ENCODE results near the gene RBMS1. TPM values are rescaled to one million over a fixed set of nuclear protein-coding genes. Genes with fewer than 3 reads are reported as not detected.
A peak's percentile ranks its signal among the peaks of the same experiment; 100 is the strongest.

Gene RBMS1, protein sequence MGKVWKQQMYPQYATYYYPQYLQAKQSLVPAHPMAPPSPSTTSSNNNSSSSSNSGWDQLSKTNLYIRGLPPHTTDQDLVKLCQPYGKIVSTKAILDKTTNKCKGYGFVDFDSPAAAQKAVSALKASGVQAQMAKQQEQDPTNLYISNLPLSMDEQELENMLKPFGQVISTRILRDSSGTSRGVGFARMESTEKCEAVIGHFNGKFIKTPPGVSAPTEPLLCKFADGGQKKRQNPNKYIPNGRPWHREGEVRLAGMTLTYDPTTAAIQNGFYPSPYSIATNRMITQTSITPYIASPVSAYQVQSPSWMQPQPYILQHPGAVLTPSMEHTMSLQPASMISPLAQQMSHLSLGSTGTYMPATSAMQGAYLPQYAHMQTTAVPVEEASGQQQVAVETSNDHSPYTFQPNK
- total RNA-seq, result 51.1 TPM

DNA sequence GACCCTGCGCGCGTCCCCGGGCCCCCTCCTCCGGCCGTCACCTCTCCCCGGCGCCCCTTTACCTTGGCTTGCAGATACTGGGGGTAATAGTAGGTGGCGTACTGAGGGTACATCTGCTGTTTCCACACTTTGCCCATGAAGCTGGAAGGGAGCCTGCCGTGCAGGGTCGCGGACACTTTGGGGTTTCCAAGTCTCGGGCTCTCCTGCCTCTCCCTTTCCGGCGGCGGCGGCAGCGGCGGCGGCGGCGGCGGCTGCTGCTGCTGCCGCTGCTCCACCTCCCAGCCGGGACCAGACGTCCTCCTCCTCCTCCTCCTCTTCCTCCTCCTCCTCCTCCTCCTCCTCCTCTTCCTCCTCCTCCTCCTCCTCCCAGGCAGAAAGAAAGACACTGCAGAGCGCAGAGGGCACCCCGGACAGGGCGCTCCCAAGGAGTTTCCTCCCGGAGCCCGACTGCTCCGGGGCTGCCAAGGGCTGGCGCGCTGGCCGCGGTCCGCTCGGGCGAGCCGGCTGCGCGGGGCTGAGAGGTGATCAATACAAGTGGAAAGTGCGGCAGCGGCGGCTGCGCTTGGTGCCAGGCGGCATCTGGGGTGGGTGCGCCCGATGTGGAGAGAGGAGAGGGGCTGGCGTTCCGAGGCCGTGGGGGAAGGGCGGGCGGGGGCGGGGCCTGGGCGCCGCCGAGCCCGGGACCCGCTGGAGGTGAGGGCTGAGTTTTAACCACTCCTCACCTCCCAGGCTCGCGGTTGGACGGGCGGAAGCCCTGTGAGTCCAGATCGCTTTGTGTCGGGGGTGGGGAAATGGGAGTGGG is at the start of gene RBMS1:
Gene RBMS1 (minus strand): TSS at position 581 of the 802 bp plus-strand sequence. CDS start 444 bp downstream, at position 137.
- H3K36me3 ChIP-seq, result no peaks in the 10 kb centered on the region
- H3K4me3 ChIP-seq, result peak within 1 kb of the TSS; percentile 87 to 93
- H3K4me1 ChIP-seq, result peaks cover 8 to 11% of the 10 kb centered on the region in 2 donors
- no peaks in the 10 kb centered on the region for H3K9me3 ChIP-seq
- peak in 1 of 2 donors; percentile 77 for DNase-seq (ENCODE audit: low spot score in 2 of 2)
- H3K27me3 ChIP-seq, result no peaks in the 10 kb centered on the region
- intact Hi-C loops (cut with DNase I), result loop anchor here (5.0 to 10.0 kb wide), 7 partner anchors 66 to 879 kb away; partner anchors contain the start of gene BAZ2B
- peak within 1 kb of the TSS; percentile 94 to 96 for H3K27ac ChIP-seq
- TF ChIP-seq, protein P1, sequence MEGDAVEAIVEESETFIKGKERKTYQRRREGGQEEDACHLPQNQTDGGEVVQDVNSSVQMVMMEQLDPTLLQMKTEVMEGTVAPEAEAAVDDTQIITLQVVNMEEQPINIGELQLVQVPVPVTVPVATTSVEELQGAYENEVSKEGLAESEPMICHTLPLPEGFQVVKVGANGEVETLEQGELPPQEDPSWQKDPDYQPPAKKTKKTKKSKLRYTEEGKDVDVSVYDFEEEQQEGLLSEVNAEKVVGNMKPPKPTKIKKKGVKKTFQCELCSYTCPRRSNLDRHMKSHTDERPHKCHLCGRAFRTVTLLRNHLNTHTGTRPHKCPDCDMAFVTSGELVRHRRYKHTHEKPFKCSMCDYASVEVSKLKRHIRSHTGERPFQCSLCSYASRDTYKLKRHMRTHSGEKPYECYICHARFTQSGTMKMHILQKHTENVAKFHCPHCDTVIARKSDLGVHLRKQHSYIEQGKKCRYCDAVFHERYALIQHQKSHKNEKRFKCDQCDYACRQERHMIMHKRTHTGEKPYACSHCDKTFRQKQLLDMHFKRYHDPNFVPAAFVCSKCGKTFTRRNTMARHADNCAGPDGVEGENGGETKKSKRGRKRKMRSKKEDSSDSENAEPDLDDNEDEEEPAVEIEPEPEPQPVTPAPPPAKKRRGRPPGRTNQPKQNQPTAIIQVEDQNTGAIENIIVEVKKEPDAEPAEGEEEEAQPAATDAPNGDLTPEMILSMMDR (IDR thresholded peaks at IDR 0.05), result no peak

DNA sequence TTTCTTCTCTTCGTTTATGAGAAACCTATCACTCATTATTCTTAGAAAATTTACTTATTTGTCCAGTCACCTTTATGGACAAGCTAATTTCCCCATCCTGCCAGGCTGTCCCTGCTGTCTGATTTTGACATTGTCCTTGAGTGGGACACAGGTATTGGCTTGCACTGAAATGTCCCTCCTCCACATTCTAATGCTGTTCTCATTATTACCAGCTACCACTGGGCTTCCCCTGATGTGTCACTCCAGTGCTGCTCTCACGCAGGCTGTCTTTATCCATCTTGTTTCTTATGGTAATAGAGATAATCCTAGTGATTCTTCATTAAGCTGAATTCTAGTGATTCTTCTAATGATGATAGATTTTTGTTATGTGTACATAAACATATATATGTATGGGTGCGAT is 48.1 kb upstream of the RBMS1 start:
- Histone ChIP-seq H3K4me1 (no peaks in the 10 kb centered on the region), H3K27me3 (no peaks in the 10 kb centered on the region), H3K9me3 (no peaks in the 10 kb centered on the region), H3K36me3 (no peaks in the 10 kb centered on the region), H3K4me3 (no peak overlapping the region), H3K27ac (no peak overlapping the region)
- TF ChIP-seq, protein P1 (IDR thresholded peaks at IDR 0.05), result no peak
- no peak for DNase-seq (ENCODE audit: low spot score in 2 of 2)
- intact Hi-C loops (cut with DNase I), result no loop called here

DNA sequence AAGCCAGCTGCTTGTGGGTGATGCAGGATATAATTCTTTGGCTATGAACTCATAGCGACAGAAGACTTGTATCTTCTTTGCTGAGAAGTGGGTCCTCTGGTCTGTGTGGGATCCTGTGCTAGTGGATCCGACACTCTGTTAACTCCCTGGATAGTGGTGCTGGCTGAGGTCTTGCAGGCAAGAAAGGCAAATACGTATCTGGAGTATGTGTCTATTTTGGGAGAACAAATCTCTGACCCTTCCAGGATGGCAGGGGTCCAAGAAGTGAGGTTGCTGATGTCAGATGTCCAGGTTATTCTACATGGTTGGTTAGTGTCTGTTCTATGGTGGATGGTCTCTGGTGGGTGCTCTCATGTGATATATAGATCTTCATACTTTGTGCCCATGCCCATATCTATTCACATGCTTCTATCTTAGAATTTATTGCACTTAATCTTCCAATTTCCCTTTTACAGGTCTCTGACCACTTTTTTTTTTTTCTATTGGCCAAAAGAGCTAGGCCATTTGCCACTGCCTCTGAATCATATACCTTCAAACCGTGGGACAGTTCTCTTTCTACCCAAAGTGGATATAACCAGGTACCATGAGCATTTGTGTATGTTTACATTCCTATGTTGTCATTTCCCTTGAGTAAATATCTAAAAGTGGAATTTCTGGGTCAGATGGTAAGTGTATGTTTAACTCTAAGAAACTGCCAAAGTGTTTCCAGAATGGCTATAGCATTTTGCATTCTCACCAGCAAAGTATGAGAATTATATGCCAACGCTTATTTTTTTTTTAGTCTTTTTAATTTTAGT is 45.1 kb upstream of the RBMS1 start:
- Histone ChIP-seq H3K4me3 (no peak overlapping the region), H3K9me3 (no peaks in the 10 kb centered on the region), H3K36me3 (no peaks in the 10 kb centered on the region), H3K27ac (no peak overlapping the region), H3K27me3 (no peaks in the 10 kb centered on the region), H3K4me1 (peaks cover 0 to 8% of the 10 kb centered on the region in 2 donors)
- DNase-seq (ENCODE audit: low spot score in 2 of 2), result no peak
- TF ChIP-seq, protein P1 (IDR thresholded peaks at IDR 0.05), result no peak
- intact Hi-C loops (cut with DNase I), result no loop called here

DNA sequence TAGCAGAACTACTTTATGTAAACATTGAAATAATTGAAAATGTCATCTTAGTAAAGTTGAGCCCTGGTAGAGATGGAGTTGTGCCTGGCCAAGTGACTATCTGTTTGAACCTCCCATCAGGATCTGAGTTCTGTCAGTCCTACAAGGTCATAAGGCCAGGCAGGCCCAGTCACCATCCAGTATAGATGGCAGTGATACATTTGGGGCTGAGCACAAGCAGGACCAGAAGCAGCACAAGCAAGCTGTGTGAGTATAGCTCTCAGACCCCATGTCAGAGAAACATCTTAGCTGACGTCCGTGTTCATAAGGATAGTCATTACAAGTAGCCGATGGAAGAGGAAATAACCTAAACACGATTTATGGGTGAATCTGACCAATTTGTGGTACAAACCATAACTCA is 44.5 kb upstream of the RBMS1 start:
- intact Hi-C loops (cut with DNase I), result no loop called here
- Histone ChIP-seq H3K27ac (no peak overlapping the region), H3K4me1 (peaks cover 0 to 15% of the 10 kb centered on the region in 2 donors), H3K36me3 (no peaks in the 10 kb centered on the region), H3K9me3 (no peaks in the 10 kb centered on the region), H3K27me3 (no peaks in the 10 kb centered on the region), H3K4me3 (no peak overlapping the region)
- TF ChIP-seq, protein P1 (IDR thresholded peaks at IDR 0.05), result no peak
- DNase-seq (ENCODE audit: low spot score in 2 of 2), result no peak

DNA sequence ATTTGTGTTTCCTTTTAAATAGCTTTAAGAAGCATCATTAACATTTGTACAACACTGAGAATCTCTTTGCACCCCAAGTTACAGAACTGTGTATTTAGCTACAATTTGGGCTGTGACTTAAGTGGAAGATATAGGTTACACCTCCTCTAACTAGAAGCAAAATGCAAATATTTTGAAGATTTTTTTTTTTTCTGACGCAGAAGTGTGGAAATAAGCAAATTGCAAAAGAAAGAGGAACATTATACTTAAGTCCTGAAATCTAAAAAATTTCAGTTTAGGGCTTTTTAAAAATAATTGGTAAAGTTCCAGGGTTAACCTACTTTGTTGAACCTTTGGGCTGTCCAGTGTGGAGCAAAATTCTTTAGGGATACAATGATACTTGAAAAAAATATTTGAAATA is 41.4 kb upstream of the RBMS1 start:
- no peaks in the 10 kb centered on the region for H3K36me3 ChIP-seq
- no peak overlapping the region for H3K27ac ChIP-seq
- peaks cover 0 to 16% of the 10 kb centered on the region in 2 donors for H3K4me1 ChIP-seq
- intact Hi-C loops (cut with DNase I), result no loop called here
- no peaks in the 10 kb centered on the region for H3K9me3 ChIP-seq
- H3K4me3 ChIP-seq, result no peak overlapping the region
- TF ChIP-seq, protein P1 (IDR thresholded peaks at IDR 0.05), result no peak
- DNase-seq (ENCODE audit: low spot score in 2 of 2), result no peak
- H3K27me3 ChIP-seq, result no peaks in the 10 kb centered on the region
